Thyroid gland (tissue), 4 donors: ENCODE data around the gene APRT.

ENCODE experiments used
- CTCF ChIP-seq, 6 experiments: fragments of 200-600 bp in 3 of 6; fragments of 450-650 bp in 3 of 6; sonication (generic) in 3 of 6; IDR thresholded peaks; one replicate each; pipeline ENCODE4 v1.5.1; 2016 to 2019; ENCODE audit warnings: antibody characterized with exemption in 6 of 6, mild to moderate bottlenecking in 2 of 6, inconsistent platforms in 1 of 6, moderate library complexity in 1 of 6
- POLR2A ChIP-seq, 2 donors: fragments of 450-650 bp; IDR thresholded peaks; one replicate each; pipeline ENCODE4 v1.6.1; 2017; ENCODE audit warnings: antibody characterized with exemption in 2 of 2, mild to moderate bottlenecking in 2 of 2, moderate library complexity in 1 of 2

GRCh38 chr16:88842806-88843205 lies 31.1 kb upstream of the APRT start:
- TF ChIP-seq CTCF (IDR thresholded peaks at IDR 0.05) (no peak), POLR2A (IDR thresholded peaks at IDR 0.05) (no peak)
